ENCODE data around the gene SYK.

The SYK gene

GRCh38 chr9:90822866-90823265 is 21.2 kb downstream of the SYK start:
- DNase-seq (ENCODE audit: low read depth in 2 of 2) = no peak

DNA sequence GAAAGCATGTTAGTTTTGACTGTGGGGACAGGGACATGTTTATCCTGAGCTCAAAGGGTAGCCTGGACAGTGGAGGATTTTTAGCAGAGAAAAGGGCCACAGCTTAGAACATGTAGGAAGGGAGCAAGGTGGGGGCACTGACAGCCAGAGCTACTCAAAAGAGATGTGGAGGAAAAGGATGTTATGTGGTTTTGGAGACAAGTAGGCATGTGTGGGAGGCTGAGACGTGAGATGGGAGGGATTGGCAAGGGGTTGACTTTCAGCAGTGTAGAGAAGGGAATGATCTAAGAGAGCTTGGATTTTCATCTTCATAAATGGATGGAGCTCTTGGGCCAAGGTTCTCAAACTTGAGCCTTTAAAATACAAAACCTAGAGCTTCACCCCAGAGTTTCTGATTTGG is 24.0 kb downstream of the SYK start:
- DNase-seq (ENCODE audit: low read depth in 2 of 2) = no peak

DNA sequence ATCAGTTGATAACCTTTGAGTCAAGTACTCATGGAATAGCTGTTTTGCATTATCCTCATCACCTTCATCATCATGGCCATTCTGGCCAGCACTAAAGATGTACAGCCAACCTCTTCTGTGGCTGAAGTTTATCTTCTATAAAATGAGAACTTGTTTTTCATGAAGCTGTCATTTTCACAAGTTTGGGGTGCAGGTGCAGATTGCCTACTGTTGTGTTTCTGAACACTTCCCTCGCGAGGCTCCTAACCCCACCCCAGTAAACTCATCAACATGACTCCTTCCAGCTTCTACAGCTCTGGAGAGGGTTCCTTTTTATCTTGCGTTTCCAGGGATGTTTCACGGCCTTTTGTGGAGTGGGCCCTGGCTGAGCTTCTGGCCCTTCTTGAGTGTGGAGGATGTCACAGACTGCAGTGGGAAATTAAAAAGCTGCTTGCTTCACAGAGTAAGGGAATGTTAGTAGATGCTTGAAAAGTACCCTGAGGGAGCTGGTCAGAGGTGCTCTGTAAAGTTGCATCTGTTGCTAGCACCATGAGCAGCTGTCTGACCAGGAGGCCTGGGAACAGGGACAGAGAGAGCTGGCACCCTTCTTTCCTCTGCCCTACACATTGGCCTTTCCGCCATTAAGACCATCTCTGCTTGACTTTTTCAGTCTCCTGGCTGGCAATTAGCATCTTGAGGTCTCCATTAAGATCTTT is 24.9 kb downstream of the SYK start:
- no peak for DNase-seq (ENCODE audit: low read depth in 2 of 2)

- DNase-seq (ENCODE audit: low read depth in 2 of 2) = no peak
Observed at GRCh38 chr9:90827181-90827871, 25.7 kb downstream of the SYK start.

DNA sequence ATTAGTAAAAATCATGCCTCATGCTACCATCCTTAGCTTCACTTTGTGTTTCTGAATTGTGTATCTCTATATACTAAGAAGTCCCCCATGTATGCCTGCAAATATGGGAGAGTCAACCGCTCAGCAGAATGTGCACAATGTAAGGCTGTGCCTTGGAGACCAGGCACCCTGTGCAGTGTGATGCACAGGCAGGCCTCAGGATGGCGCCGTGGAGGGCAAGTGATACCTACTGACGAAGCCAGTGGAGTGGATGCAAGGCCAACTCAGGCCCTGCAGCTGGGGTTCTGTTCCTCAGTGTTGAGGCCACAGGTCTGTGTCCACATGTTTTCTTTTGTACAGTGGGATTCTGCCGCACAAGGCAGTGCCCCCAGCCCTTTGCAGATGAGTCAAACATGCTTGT is 28.4 kb downstream of the SYK start:
- DNase-seq (ENCODE audit: low read depth in 2 of 2) = no peak

DNA sequence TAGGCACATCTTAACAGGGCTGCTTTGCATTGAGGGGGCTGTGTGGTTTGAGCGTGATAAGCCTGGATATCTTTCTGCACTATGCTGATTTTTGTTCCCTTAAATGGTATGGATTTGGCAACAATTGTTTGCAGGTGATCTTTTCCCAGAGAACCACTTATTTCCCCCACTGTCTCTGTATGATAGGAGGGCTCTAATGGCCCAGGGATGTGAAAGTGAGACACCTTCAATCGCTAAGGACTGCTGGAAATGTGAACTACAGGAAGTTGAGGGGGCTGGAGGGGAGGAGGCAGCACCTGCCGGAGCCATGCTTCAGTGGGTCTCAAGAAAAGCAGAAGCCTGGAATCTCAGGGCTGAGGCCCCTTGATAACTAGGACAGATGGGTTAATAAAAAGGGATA is 29.4 kb downstream of the SYK start:
- no peak for DNase-seq (ENCODE audit: low read depth in 2 of 2)

- no peak for DNase-seq (ENCODE audit: low read depth in 2 of 2)
Observed at GRCh38 chr9:90832261-90832660, 30.6 kb downstream of the SYK start.

DNA sequence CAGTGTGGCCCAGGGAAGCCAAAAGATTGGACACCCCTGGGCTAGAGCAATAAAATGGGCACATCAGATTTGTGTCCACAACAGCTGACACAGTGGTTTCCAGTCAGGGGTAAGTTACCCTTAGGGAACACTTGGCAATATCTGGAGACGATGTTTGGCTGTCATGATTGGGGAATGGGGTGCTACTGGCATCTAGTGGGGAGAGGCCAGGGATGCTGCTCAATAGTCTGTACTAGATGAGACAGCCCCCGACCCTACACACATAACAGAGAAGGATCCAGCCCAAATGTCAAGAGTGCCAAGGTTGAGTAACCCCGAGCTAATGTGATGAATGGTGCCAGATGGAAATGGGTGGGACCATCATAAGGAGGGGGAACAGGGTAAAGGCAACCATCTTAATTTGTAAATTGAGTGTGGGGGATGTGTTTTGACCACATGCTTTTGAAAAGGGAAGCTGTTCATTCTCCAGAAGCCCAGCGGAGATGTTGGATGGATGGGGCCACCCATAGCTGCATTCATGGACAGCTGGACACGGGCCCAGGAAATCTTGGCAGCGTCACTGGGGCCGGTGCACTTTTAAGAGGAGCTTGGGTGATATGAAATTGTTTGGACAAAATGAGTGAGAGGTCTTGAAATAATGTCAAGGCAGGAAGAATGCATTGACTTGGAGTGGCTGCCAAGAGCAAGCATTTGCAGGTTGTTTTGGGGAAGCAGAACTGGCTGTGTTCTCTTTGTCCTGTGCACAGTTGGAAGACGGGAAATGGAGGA is 33.4 kb downstream of the SYK start:
- no peak for DNase-seq (ENCODE audit: low read depth in 2 of 2)

DNA sequence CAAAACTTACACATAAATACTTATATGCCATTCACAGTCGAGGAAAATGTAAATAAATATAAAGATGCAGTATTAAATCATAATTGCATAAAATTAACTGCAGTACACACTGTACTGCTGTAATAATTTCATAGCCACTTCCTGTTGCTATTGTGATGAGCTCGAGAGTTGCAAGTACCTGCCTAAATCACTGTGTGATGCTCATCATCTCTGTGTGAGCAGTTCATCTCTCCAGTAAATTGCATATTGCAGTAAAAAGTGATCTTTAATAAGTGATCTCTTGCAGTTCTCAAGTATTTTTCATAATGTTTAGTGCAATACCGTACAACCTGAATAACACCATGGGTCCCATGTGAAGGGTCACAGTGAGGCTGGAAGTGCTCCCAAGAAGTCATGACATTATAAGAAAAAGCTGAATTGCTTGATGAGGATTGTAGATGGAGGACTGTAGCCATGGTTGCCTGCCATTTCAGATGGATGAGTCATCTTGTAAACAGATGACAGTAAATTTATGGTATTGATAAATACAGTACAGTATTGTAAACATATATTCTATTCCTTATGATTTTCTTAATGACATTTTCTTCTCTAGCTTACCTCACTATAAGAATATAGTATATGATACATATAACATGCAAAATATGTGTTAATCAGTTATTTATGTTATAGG is 34.9 kb downstream of the SYK start:
- DNase-seq (ENCODE audit: low read depth in 2 of 2) = no peak

- no peak for DNase-seq (ENCODE audit: low read depth in 2 of 2)
Observed at GRCh38 chr9:90838098-90838497, 36.5 kb downstream of the SYK start.

DNA sequence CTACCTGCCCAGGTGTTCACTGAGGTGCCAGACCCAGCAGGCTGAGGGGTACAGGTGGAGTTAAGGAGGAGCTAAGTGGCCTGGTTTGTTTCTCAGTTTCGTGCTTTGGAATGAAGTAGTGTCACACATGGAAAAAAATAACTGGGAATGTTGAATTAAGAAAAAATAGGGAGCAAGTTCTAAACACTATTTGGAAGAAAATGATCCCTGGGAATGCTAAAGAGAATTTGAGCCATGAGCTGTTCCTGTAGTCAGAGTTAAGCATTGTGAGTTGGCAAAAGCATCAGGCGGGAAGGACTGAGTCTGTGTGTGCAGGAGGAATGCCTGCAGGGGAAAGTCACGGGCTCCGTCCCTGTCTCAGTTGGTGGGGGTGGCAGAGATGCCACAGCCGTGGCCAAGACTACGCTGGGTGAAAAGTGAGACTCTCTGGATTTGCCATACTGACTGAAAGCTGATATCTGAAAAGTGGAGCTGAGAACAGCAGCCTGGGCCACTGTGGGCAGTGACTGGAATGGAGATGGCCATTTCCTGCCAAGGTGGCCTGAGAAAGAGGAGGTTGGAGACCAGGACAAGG is 37.0 kb downstream of the SYK start:
- DNase-seq (ENCODE audit: low read depth in 2 of 2) = no peak

- no peak for DNase-seq (ENCODE audit: low read depth in 2 of 2)
Observed at GRCh38 chr9:90839183-90839728, 37.6 kb downstream of the SYK start.

GRCh38 chr9:90840696-90841095 is 39.1 kb downstream of the SYK start:
- DNase-seq (ENCODE audit: low read depth in 2 of 2) = no peak

DNA sequence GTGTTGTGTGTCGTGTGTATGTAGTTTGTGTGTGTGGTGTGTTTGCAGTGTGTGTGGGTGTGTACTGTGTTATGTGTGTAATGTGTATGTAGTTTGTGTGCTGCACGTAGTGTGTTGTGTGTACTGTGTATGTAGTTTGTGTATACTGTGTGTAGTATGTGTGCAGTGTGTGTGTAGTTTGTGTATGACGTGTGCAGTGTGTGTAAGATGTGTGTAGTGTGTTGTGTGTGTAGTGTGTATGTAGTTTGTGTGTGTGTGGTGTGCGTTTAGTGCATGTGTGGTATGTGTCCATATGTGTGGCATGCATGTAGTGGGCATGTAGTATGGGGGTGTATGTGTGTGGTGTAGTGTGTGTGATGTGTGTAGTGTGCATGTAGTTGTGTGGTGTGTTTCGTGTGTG is 39.6 kb downstream of the SYK start:
- no peak for DNase-seq (ENCODE audit: low read depth in 2 of 2)

DNA sequence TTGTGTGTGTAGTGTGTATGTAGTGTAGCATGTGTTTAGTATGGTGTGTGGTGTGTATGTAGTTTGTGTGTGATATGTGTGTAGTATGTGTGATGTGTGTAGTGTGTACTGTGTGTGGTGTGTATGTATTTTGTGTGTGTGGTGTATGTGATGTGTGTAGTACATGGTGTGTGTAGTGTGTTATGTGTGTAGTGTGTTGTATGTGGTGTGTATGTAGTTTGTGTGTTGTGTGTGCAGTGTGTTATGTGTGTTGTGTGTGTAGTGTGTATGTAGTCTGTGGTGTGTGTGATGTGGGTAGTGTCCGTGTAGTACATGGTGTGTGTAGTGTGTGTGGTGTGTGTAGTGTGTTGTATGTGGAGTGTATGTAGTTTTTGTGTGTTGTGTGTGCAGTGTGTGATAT is 40.0 kb downstream of the SYK start:
- no peak for DNase-seq (ENCODE audit: low read depth in 2 of 2)

DNA sequence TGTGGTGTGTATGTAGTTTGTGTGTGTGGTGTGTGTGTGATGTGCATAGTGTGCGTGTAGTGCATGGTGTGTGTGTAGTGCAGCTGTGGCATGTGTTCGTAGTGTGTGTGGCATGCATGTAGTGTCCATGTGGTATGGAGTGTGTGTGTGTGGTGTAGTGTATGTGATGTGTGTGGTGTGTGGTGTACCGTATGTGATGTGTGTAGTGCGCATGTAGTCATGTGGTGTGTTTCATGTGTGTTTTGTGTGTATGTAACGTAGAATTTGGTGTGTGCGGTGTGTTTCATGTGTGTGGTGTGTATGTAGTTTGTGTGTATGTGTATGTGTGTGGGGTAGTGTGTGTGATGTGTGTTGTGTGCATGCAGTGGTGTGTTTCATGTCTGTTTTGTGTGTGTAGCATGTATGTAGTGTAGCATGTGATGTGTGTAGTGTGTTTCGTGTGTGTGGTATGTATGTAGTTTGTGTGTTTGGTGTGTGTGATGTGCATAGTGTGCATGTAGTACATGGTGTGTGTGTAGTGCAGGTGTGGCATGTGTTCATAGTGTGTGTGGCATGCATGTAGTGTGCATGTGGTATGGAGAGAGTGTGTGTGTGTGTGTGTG is 40.7 kb downstream of the SYK start:
- DNase-seq (ENCODE audit: low read depth in 2 of 2) = no peak

GRCh38 chr9:90842996-90843395 is 41.4 kb downstream of the SYK start:
- no peak for DNase-seq (ENCODE audit: low read depth in 2 of 2)

DNA sequence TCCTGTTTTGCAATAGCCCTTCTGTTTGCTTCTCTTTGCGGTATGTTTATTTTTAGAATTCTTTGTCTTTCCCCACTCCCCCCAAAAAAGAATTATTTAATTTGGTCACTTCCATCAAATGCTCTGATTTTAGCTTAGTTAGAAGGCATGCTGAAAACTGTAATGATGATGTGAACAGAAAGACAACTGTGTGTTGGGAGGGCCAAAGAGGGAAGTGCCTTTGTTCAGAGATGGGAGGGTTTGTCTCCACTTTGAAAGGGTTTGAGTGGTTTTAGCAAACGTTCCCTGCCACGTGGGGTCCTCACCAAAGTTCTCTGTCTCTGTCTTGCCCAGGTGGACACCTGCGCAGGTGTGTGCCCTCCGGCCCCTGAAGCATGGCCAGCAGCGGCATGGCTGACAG is 41.9 kb downstream of the SYK start:
- no peak for DNase-seq (ENCODE audit: low read depth in 2 of 2)

DNA sequence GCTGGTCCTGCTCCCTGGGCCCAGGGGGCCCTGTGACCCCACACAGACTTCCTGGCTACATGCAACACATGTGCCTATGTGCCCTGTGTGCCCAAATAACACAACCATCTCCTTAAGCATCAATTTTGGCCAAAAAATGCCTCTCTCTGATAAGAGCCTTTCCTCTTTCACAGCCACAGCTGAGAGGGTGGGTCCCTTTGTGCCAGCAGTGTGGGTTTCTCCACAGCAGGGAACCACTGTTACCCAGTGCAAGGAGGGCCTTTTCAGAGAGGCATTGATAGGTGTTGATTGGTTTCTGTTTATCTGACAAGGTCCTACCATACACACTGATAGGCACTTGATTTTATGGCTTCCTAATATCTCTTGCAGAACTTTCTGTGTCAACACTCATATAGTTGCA is 42.7 kb downstream of the SYK start:
- DNase-seq (ENCODE audit: low read depth in 2 of 2) = no peak

- DNase-seq (ENCODE audit: low read depth in 2 of 2) = no peak
Observed at GRCh38 chr9:90846770-90847419, 45.3 kb downstream of the SYK start.

DNA sequence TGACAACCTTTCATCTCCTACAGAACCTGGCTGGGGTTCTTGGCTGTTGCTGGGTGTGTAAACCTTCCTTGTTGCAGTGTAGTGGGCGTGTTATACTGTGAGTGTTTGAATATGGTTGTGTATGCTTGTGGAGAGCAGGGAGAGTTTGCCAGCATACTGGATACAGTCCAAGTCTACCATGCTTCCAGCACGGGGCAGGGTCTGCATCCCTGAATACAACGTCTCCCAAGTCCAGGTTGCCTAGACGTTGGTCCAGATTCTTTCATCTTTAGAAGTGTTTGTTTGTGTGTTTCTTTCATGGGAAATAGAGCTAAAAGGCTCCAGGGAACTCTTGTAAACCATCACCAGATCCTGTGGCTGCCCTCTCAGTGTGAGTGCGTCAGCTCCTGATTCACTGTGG is 46.4 kb downstream of the SYK start:
- no peak for DNase-seq (ENCODE audit: low read depth in 2 of 2)

All from stimulated activated CD8-positive, alpha-beta memory T cell treated with anti-CD3 and anti-CD28 coated beads, Interleukin-15, amount 100 ng/mL, for 4 hours (primary cell).